KOPT-K1 (cell line): Measurements from ENCODE around the gene ZC3H11A.
"Not testable (repeated sequence)": the region's sequence is repeated elsewhere in the genome, so short reads cannot be mapped to it uniquely, and the experiment has no call there.

Experiments
- H3K27ac ChIP-seq: fragments of 200-600 bp; sonication (generic); 2 replicates; pipeline ENCODE4 v1.5.1; 2016; ENCODE audit warnings: antibody characterized with exemption, mild to moderate bottlenecking, low read depth, low read length; ENCODE audit not compliant: poor library complexity, severe bottlenecking
- H3K36me3 ChIP-seq: fragments of 200-600 bp; sonication (generic); 2 replicates; pipeline ENCODE4 v1.5.1; 2017; ENCODE audit warnings: antibody characterized with exemption, mild to moderate bottlenecking, low read length, moderate library complexity; ENCODE audit not compliant: insufficient read depth
- H3K9me3 ChIP-seq: fragments of 200-600 bp; sonication (generic); 2 replicates; pipeline ENCODE4 v1.5.1; 2017; ENCODE audit warnings: antibody characterized with exemption, low read length, mild to moderate bottlenecking; ENCODE audit not compliant: insufficient read depth, poor library complexity, severe bottlenecking

The ZC3H11A gene

GRCh38 chr1:203769505-203770343 lies 25.7 kb upstream of the ZC3H11A start:
- H3K36me3 ChIP-seq = peaks cover 55% of the 10 kb centered on the region
- no peaks in the 10 kb centered on the region for H3K9me3 ChIP-seq
- no peak overlapping the region for H3K27ac ChIP-seq

DNA sequence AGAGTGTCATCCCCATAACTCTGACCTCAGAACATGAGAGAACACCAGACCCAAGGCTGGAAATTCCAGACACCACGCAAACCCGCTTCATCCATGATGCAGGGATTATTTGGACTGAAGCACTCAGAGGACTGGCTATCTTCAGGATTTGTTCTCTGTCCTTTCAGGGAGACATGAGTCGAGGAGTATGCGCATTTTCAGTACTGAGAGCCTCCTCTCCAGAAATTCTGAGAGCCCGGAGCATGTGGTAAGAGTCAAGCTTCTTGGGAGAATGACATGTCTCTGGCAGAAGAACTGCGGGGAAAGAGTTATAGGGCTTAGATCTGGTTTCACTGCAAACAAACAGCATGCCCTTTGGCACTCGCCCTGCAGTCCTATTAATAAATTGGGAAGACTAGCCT lies 23.5 kb upstream of the ZC3H11A start:
- Histone ChIP-seq H3K27ac (no peak overlapping the region), H3K36me3 (peaks cover 73% of the 10 kb centered on the region), H3K9me3 (no peaks in the 10 kb centered on the region)

DNA sequence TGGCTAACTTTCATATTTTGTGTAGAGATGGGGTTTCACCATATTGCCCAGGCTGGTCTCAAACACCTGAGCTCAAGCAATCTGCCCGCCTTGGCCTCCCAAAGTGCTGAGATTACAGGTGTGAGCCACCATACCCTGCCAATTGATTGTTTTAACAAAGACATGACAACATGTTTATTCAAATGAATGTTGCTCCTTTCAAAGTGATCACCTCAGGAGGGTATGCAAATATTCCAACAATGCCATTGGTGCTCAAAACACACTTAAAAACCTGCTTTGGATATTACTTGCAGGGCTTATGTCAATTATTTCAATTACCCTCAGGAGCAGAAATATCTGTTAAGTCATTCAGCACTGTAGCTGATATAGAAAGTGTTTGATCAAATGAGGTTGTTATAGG lies 22.6 kb upstream of the ZC3H11A start:
- no peak overlapping the region for H3K27ac ChIP-seq
- H3K9me3 ChIP-seq = no peaks in the 10 kb centered on the region
- peaks cover 73% of the 10 kb centered on the region for H3K36me3 ChIP-seq

- Histone ChIP-seq H3K27ac (no peak overlapping the region), H3K36me3 (peaks cover 48% of the 10 kb centered on the region), H3K9me3 (no peaks in the 10 kb centered on the region)
Observed at GRCh38 chr1:203776636-203777035, 18.8 kb upstream of the ZC3H11A start.

DNA sequence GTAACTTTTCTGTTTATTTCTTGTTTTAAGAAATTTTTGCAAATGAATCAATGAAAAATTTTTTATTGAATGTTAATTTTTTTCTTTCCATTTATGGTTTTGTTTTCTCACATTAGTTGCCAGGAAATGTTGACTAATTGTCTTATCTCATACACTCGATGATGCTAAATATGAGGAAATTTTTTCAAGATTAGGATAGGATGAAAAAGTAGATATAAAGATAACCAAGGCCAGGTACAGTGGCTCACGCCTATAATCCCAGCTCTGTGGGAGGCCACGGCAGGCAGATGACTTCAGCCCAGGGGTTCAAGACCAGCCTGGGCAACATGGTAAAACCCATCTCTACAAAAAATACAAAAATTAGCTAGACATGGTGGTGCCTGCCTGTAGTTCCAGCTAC lies 17.8 kb upstream of the ZC3H11A start:
- Histone ChIP-seq H3K9me3 (no peaks in the 10 kb centered on the region), H3K27ac (no peak overlapping the region), H3K36me3 (peaks cover 39% of the 10 kb centered on the region)

- Histone ChIP-seq H3K36me3 (peaks cover 33% of the 10 kb centered on the region), H3K27ac (no peak overlapping the region), H3K9me3 (no peaks in the 10 kb centered on the region)
Observed at GRCh38 chr1:203778146-203778545, 17.3 kb upstream of the ZC3H11A start.

DNA sequence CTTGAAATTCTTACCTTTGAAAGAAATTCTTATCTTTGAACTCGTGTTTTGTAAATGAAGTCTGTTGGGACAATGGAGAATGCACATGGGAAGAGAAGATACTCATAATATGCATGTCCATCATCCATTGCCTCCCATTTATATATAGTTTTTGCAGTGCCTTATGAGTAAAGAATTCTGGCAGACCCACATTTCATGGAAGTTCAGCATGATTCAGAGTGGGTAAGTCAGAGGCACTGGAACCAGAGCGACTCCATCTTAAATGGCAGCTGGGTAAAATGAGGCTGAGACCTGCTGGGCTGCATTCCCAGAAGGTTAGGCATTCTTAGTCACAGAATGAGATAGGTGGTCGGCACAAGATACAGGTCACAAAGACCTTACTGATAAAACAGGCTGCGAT lies 16.6 kb upstream of the ZC3H11A start:
- no peaks in the 10 kb centered on the region for H3K9me3 ChIP-seq
- H3K27ac ChIP-seq = no peak overlapping the region
- peaks cover 27% of the 10 kb centered on the region for H3K36me3 ChIP-seq

DNA sequence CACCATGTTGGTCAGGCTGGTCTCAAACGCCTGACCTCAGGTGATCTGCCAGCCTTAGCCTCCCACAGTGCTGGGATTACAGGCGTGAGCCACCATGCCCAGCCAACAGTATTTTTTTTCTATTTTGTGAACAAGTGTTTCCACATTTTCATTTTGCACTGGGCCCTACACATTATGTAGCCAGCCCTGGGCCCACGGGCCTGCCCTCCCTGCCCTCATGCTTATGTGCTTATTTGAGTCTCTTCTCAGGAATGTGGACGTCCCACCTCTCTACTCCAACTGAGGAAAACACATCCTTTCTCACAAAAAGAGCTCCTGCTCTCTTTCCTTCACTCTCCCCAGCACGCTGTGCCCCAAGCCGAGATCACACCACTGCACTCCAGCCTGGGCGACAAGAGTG lies 13.5 kb upstream of the ZC3H11A start:
- H3K36me3 ChIP-seq = no peaks in the 10 kb centered on the region
- H3K9me3 ChIP-seq = no peaks in the 10 kb centered on the region
- no peak overlapping the region for H3K27ac ChIP-seq

- Histone ChIP-seq H3K36me3 (no peaks in the 10 kb centered on the region), H3K9me3 (no peaks in the 10 kb centered on the region), H3K27ac (no peak overlapping the region)
Observed at GRCh38 chr1:203789966-203790365, 5.5 kb upstream of the ZC3H11A start.

GRCh38 chr1:203791498-203791897 lies 3.9 kb upstream of the ZC3H11A start:
- H3K36me3 ChIP-seq = no peaks in the 10 kb centered on the region
- no peak overlapping the region for H3K27ac ChIP-seq
- H3K9me3 ChIP-seq = no peaks in the 10 kb centered on the region

DNA sequence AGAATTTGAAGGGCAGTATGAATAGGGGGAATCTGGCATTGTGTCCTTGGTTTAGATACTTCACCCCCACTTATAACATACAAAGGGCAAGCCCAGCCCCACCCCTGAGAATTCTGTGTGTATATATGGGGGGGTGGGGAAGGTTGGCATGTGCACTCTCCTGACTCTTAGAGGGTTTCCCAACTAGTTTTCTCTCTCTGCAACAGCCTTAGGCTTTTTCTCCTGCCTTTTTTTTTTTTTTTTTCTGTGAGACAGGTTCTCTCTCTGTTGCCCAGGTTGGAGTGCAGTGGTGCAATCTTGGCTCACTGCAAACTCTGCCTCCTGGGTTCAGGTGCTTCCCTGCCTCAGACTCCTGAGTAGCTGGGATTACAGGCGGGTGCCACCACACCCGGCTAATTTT lies 2.9 kb upstream of the ZC3H11A start:
- H3K9me3 ChIP-seq = no peaks in the 10 kb centered on the region
- no peak overlapping the region for H3K27ac ChIP-seq
- peaks cover 7% of the 10 kb centered on the region for H3K36me3 ChIP-seq

DNA sequence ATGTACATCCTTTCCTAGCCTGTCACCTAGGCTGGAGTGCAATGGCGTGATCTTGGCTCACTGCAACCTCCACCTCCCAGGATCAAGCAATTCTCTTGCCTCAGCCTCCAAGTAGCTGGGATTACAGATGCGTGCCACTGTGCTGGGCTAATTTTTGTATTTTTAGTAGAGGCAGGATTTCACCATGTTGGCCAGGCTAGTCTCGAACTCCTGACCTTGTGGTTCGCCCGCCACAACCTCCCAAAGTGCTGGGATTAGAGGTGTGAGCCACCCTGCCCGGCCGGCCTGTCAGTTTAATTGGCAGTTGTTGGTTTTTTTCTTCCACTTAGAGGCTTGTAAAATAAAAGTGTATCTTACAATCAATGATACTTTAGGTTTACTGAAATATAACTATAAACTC lies 1.9 kb upstream of the ZC3H11A start:
- not testable (repeated sequence) for H3K9me3 ChIP-seq, H3K27ac ChIP-seq
- H3K36me3 ChIP-seq = peaks cover 18% of the 10 kb centered on the region

GRCh38 chr1:203794764-203795440 lies 521 bp upstream of the ZC3H11A start:
- Histone ChIP-seq H3K9me3 (no peaks in the 10 kb centered on the region), H3K27ac (peak overlapping the region; percentile 85), H3K36me3 (peaks cover 32% of the 10 kb centered on the region)

DNA sequence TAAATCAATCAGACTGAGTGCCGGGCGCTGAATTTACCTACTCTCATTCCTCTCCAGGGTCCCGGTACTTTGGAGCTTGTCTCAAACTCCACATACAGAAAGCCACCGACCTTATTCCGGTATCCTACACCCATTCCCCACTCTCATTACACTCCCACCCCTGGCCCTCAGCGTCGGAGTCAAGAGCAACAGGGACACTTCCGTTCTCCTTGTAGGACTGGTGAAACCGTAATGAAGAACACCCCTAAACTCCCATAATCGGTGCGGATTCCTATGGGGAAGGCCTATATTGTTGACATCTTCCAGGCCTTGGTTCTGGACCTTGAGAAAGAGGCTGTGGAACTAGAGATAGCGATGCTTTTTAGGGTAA lies 798 bp downstream of the ZC3H11A start:
- Histone ChIP-seq H3K36me3 (peaks cover 44% of the 10 kb centered on the region), H3K9me3 (no peaks in the 10 kb centered on the region), H3K27ac (peak overlapping the region; percentile 85)

- Histone ChIP-seq H3K27ac (no peak overlapping the region), H3K36me3 (peaks cover 54% of the 10 kb centered on the region), H3K9me3 (no peaks in the 10 kb centered on the region)
Observed at GRCh38 chr1:203797216-203797615, 1.8 kb downstream of the ZC3H11A start.
